Neuronal stem cell (in vitro differentiated cells): ENCODE results near the gene AVPI1.
A peak's percentile ranks its signal among the peaks of the same experiment; 100 is the strongest.
"Not testable (repeated sequence)": the region's sequence is repeated elsewhere in the genome, so short reads cannot be mapped to it uniquely, and the experiment has no call there.

Experiments used
- DNase-seq: peaks from one replicate; pipeline ENCODE4 v3.0.0-alpha.2; 2013; ENCODE audit warnings: low spot score
- H2AFZ ChIP-seq: one replicate; pipeline ENCODE4 v1.6.1; 2013; ENCODE audit warnings: mild to moderate bottlenecking, low read length, inconsistent platforms
- H2AK5ac ChIP-seq: 2 replicates; pipeline ENCODE4 v1.6.1; 2013; ENCODE audit warnings: low read depth, mild to moderate bottlenecking, inconsistent platforms, low read length, moderate library complexity, mixed read lengths
- H2BK120ac ChIP-seq: 2 replicates; pipeline ENCODE4 v1.6.1; 2013; ENCODE audit warnings: low read depth, mild to moderate bottlenecking, inconsistent platforms, low read length, moderate library complexity, mixed read lengths
- H2BK12ac ChIP-seq: one replicate; pipeline ENCODE4 v1.6.1; 2013; ENCODE audit warnings: low read length, inconsistent platforms
- H2BK15ac ChIP-seq: 2 replicates; pipeline ENCODE4 v1.6.1; 2013; ENCODE audit warnings: mild to moderate bottlenecking, low read length, inconsistent platforms, mixed read lengths
- H2BK5ac ChIP-seq: one replicate; pipeline ENCODE4 v1.6.1; 2013; ENCODE audit warnings: inconsistent platforms, mild to moderate bottlenecking, low read length, moderate library complexity
- H3K14ac ChIP-seq: one replicate; pipeline ENCODE4 v1.6.1; 2013; ENCODE audit warnings: low read length, inconsistent platforms
- H3K18ac ChIP-seq: 2 replicates; pipeline ENCODE4 v1.6.1; 2013; ENCODE audit warnings: low read length, inconsistent platforms
- H3K23ac ChIP-seq: 2 replicates; pipeline ENCODE4 v1.6.1; 2013; ENCODE audit warnings: low read depth, mild to moderate bottlenecking, mixed read lengths, low read length, inconsistent platforms; ENCODE audit not compliant: poor library complexity
- H3K27ac ChIP-seq: replicated peaks from 3 replicates; pipeline ENCODE4 v1.5.1; 2013; ENCODE audit warnings: low read length, inconsistent platforms
- H3K27me3 ChIP-seq, 3 experiments: 2 replicates each; pipeline ENCODE4 v1.6.1; 2013; ENCODE audit warnings: low read length in 3 of 3, mild to moderate bottlenecking in 2 of 3, inconsistent platforms in 1 of 3, low read depth in 1 of 3, mixed read lengths in 1 of 3, moderate library complexity in 1 of 3; ENCODE audit not compliant: control insufficient read depth in 3 of 3, insufficient read depth in 3 of 3
- H3K36me3 ChIP-seq, 2 donors: replicated peaks in 1 of 2; 2 replicates each; pipeline ENCODE4 v1.6.1; 2013; ENCODE audit warnings: low read length in 2 of 2; ENCODE audit not compliant: control insufficient read depth in 2 of 2, insufficient read depth in 2 of 2
- H3K4ac ChIP-seq: 2 replicates; pipeline ENCODE4 v1.6.1; 2013; ENCODE audit warnings: inconsistent platforms, mild to moderate bottlenecking, low read length, moderate library complexity
- H3K4me1 ChIP-seq, 2 donors: 1 replicate in 1 of 2; 2 replicates in 1 of 2; pipeline ENCODE4 v1.6.1; 2013; ENCODE audit warnings: low read length in 2 of 2, low read depth in 1 of 2; ENCODE audit not compliant: control insufficient read depth in 2 of 2, insufficient read depth in 1 of 2
- H3K4me2 ChIP-seq: one replicate; pipeline ENCODE4 v1.6.1; 2013; ENCODE audit warnings: mild to moderate bottlenecking, low read length, inconsistent platforms; ENCODE audit not compliant: insufficient read depth, poor library complexity, severe bottlenecking
- H3K4me3 ChIP-seq, 2 donors: 2 replicates each; pipeline ENCODE4 v1.5.1; 2013; ENCODE audit warnings: low read length in 2 of 2, mild to moderate bottlenecking in 2 of 2, inconsistent platforms in 1 of 2, moderate library complexity in 1 of 2
- H3K79me1 ChIP-seq: one replicate; pipeline ENCODE4 v1.6.1; 2013; ENCODE audit warnings: low read depth, mild to moderate bottlenecking, inconsistent platforms, low read length, moderate library complexity
- H3K9ac ChIP-seq: one replicate; pipeline ENCODE4 v1.6.1; 2013; ENCODE audit warnings: mild to moderate bottlenecking, low read depth, low read length, inconsistent platforms; ENCODE audit not compliant: poor library complexity
- H3K9me3 ChIP-seq, 2 donors: replicated peaks in 1 of 2; 2 replicates each; pipeline versions ENCODE3 to v1.6.1; 2013; ENCODE audit warnings: low read length in 2 of 2, mild to moderate bottlenecking in 2 of 2, inconsistent platforms in 1 of 2, low read depth in 1 of 2, mixed read lengths in 1 of 2, moderate library complexity in 1 of 2; ENCODE audit not compliant: control insufficient read depth in 2 of 2, insufficient read depth in 1 of 2
- H4K8ac ChIP-seq: one replicate; pipeline ENCODE4 v1.6.1; 2013; ENCODE audit warnings: low read depth, mild to moderate bottlenecking, inconsistent platforms, low read length, moderate library complexity
- H4K91ac ChIP-seq: one replicate; pipeline ENCODE4 v1.6.1; 2013; ENCODE audit warnings: low read length, low read depth, mild to moderate bottlenecking, inconsistent platforms; ENCODE audit not compliant: poor library complexity
- WGBS, 2 donors: extraction: QIAGEN DNeasy Blood & Tissue Kit; methylation state at CpG; one replicate each; pipeline ENCODE4 v1.1.7; 2013; ENCODE audit warnings: missing lambda C conversion rate in 2 of 2, mixed read lengths in 1 of 2; ENCODE audit not compliant: insufficient read length in 2 of 2, insufficient replicate concordance in 1 of 2; ENCODE audit errors: extremely low coverage in 2 of 2; 5-methylcytosine and 5-hydroxymethylcytosine counted together

AVPI1 gene

GRCh38 chr10:97643441-97643985 is 43.5 kb downstream of the AVPI1 start:
- no peak overlapping the region for H2BK15ac ChIP-seq
- H3K9ac ChIP-seq: no peak overlapping the region
- H3K4me1 ChIP-seq: peaks cover 6 to 8% of the 10 kb centered on the region in 2 donors
- no peak overlapping the region for H3K4me3 ChIP-seq
- no peak overlapping the region for H2BK12ac ChIP-seq
- H4K91ac ChIP-seq: no peak overlapping the region
- no peaks in the 10 kb centered on the region for H3K27me3 ChIP-seq
- no peak overlapping the region for H3K18ac ChIP-seq
- H3K14ac ChIP-seq: no peak overlapping the region
- H2BK120ac ChIP-seq: no peak overlapping the region
- H3K4ac ChIP-seq: no peak overlapping the region
- no peak overlapping the region for H2BK5ac ChIP-seq
- peaks cover 0 to 9% of the 10 kb centered on the region in 2 donors for H3K9me3 ChIP-seq
- no peak overlapping the region for H2AK5ac ChIP-seq
- no peak overlapping the region for H3K23ac ChIP-seq
- WGBS, 2 donors: no CpG with 5 or more reads among the region's 4 CpGs
- no peak for DNase-seq
- H3K79me1 ChIP-seq: peaks cover 8% of the 10 kb centered on the region
- H4K8ac ChIP-seq: no peak overlapping the region
- no peak overlapping the region for H3K27ac ChIP-seq
- peaks cover 11 to 47% of the 10 kb centered on the region in 2 donors for H3K36me3 ChIP-seq
- no peak overlapping the region for H3K4me2 ChIP-seq
- no peak overlapping the region for H2AFZ ChIP-seq

- 100% methylated on average over 1 of the region's 13 CpGs; no CpG with 5 or more reads in 1 of the 2 donors for WGBS, 2 donors
- H3K23ac ChIP-seq, H3K27ac ChIP-seq, H3K18ac ChIP-seq, DNase-seq, H2AK5ac ChIP-seq, H2BK120ac ChIP-seq, H3K79me1 ChIP-seq, H2AFZ ChIP-seq, H4K8ac ChIP-seq, H4K91ac ChIP-seq, H2BK12ac ChIP-seq, H3K4me3 ChIP-seq, H3K9me3 ChIP-seq, H3K14ac ChIP-seq, H3K4me2 ChIP-seq, H2BK15ac ChIP-seq, H3K4ac ChIP-seq, H3K27me3 ChIP-seq, H3K4me1 ChIP-seq, H3K9ac ChIP-seq, H2BK5ac ChIP-seq: not testable (repeated sequence)
- H3K36me3 ChIP-seq: peaks cover 11 to 42% of the 10 kb centered on the region in 2 donors
Observed at GRCh38 chr10:97642471-97643159, 44.4 kb downstream of the AVPI1 start.

GRCh38 chr10:97640868-97641811 is 45.9 kb downstream of the AVPI1 start:
- peak overlapping the region; percentile 30 for H4K8ac ChIP-seq
- no peaks in the 10 kb centered on the region for H3K9me3 ChIP-seq
- no peak overlapping the region for H3K4ac ChIP-seq
- H2BK5ac ChIP-seq: peak overlapping the region; percentile 53
- H3K27ac ChIP-seq: no peak overlapping the region
- no CpG with 5 or more reads among the region's 67 CpGs for WGBS, 2 donors
- H2AFZ ChIP-seq: peak overlapping the region; percentile 87
- peak overlapping the region; percentile 89 for H3K14ac ChIP-seq
- peaks cover 11 to 30% of the 10 kb centered on the region in 2 donors for H3K36me3 ChIP-seq
- H3K4me1 ChIP-seq: peaks cover 5 to 6% of the 10 kb centered on the region in 2 donors
- peaks cover 8% of the 10 kb centered on the region for H3K79me1 ChIP-seq
- no peak overlapping the region for H2BK120ac ChIP-seq
- peak overlapping the region; percentile 90 for H3K4me2 ChIP-seq
- no peak overlapping the region for H4K91ac ChIP-seq
- H3K4me3 ChIP-seq: peak overlapping the region; percentile 96 to 100
- H2BK12ac ChIP-seq: peak overlapping the region; percentile 41
- H2BK15ac ChIP-seq: peak overlapping the region; percentile 49
- peak overlapping the region; percentile 67 for H3K23ac ChIP-seq
- H3K18ac ChIP-seq: peak overlapping the region; percentile 88
- H3K9ac ChIP-seq: peak overlapping the region; percentile 99
- peak overlapping the region; percentile 70 for H2AK5ac ChIP-seq
- peak; percentile 31 for DNase-seq
- H3K27me3 ChIP-seq: no peaks in the 10 kb centered on the region
